Tibial nerve (tissue), 4 donors: Measurements from ENCODE around the gene YTHDF2. TPM values are rescaled to one million over a fixed set of nuclear protein-coding genes. Genes with fewer than 3 reads are reported as not detected.
"Not testable (repeated sequence)": the region's sequence is repeated elsewhere in the genome, so short reads cannot be mapped to it uniquely, and the experiment has no call there.

Source experiments
- DNase-seq, 2 donors: peaks; one replicate each; pipeline ENCODE4 v3.0.0-alpha.2; 2019; ENCODE audit warnings: low spot score in 2 of 2
- H3K27ac ChIP-seq, 4 donors: fragments of 200-600 bp; sonication (generic) in 3 of 4; one replicate each; pipeline ENCODE4 v1.5.1; 2017 to 2019; ENCODE audit warnings: mild to moderate bottlenecking in 1 of 4
- H3K27me3 ChIP-seq, 2 donors: fragments of 200-600 bp; sonication (generic) in 1 of 2; one replicate each; pipeline versions ENCODE4 v1.5.1 to v1.6.0; 2017 to 2019
- H3K36me3 ChIP-seq, 3 donors: fragments of 200-600 bp; sonication (generic); one replicate each; pipeline ENCODE4 v1.5.1; 2018 to 2019
- H3K4me1 ChIP-seq, 4 donors: fragments of 200-600 bp; sonication (generic) in 3 of 4; one replicate each; pipeline ENCODE4 v1.5.1; 2017 to 2019
- H3K4me3 ChIP-seq, 4 donors: fragments of 200-600 bp; sonication (generic) in 3 of 4; one replicate each; pipeline ENCODE4 v1.5.1; 2017 to 2019; ENCODE audit warnings: mild to moderate bottlenecking in 1 of 4, moderate library complexity in 1 of 4
- H3K9me3 ChIP-seq, 4 donors: fragments of 200-600 bp; sonication (generic) in 3 of 4; one replicate each; pipeline ENCODE4 v1.5.1; 2017 to 2019
- EP300 ChIP-seq, 2 donors: sonication (generic); formaldehyde crosslinking; IDR thresholded peaks; one replicate each; pipeline ENCODE4 v1.6.1; 2017; ENCODE audit warnings: antibody characterized with exemption in 2 of 2, mild to moderate bottlenecking in 1 of 2
- POLR2A ChIP-seq, 2 donors: fragments of 450-650 bp; IDR thresholded peaks; one replicate each; pipeline ENCODE4 v1.6.1; 2017; ENCODE audit warnings: antibody characterized with exemption in 2 of 2, mild to moderate bottlenecking in 2 of 2, moderate library complexity in 2 of 2
- WGBS, 2 donors: methylation state at CpG; one replicate each; pipeline ENCODE4 v1.1.5; 2018; 5-methylcytosine and 5-hydroxymethylcytosine counted together
- total RNA-seq, 4 donors: library from RNA; depleted of rRNA; stranded (reverse); fragments of >200 nt; gene quantifications; one replicate each; pipeline ENCODE4 v1.1.0, GENCODE V29; 2016
- TF ChIP-seq, protein P1 (sequence below), 5 experiments: fragments of 200-600 bp in 3 of 5; fragments of 450-650 bp in 2 of 5; sonication (generic) in 3 of 5; IDR thresholded peaks; one replicate each; pipeline ENCODE4 v1.5.1; 2016 to 2019; ENCODE audit warnings: antibody characterized with exemption in 5 of 5, mild to moderate bottlenecking in 3 of 5, moderate library complexity in 2 of 5

The YTHDF2 gene
- total RNA-seq, 4 donors from 2014 or later = 40.4 to 42.8 (median 41.0) TPM

DNA sequence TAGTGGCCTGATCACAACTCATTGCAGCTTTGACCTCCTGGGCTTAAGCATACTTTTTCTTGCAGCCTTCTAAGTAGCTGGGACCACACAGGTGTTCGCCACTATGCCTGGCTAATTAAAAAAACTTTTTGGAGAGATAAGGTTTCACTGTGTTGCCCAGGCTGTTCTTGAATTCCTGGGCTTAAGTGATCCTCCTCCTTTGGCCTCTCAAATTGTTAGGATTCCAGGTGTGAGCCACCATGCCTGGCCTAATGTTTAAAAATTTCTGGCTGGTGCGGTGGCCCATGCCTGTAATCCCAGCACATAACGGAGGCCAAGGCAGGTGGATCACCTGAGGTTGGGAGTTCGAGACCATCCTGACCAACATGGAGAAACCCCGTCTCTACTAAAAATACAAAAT lies 24.4 kb downstream of the YTHDF2 start:
- Histone ChIP-seq H3K4me1 (peaks cover 0 to 52% (median 10%) of the 10 kb centered on the region in 4 donors), H3K36me3 (peaks cover 0 to 38% (median 5%) of the 10 kb centered on the region in 3 donors), H3K9me3 (no peaks in the 10 kb centered on the region), H3K27ac (no peak overlapping the region), H3K27me3 (no peaks in the 10 kb centered on the region), H3K4me3 (no peak overlapping the region)
- no peak for DNase-seq
- TF ChIP-seq EP300 (IDR thresholded peaks at IDR 0.05) (no peak), POLR2A (IDR thresholded peaks at IDR 0.05) (no peak)
- TF ChIP-seq, protein P1, sequence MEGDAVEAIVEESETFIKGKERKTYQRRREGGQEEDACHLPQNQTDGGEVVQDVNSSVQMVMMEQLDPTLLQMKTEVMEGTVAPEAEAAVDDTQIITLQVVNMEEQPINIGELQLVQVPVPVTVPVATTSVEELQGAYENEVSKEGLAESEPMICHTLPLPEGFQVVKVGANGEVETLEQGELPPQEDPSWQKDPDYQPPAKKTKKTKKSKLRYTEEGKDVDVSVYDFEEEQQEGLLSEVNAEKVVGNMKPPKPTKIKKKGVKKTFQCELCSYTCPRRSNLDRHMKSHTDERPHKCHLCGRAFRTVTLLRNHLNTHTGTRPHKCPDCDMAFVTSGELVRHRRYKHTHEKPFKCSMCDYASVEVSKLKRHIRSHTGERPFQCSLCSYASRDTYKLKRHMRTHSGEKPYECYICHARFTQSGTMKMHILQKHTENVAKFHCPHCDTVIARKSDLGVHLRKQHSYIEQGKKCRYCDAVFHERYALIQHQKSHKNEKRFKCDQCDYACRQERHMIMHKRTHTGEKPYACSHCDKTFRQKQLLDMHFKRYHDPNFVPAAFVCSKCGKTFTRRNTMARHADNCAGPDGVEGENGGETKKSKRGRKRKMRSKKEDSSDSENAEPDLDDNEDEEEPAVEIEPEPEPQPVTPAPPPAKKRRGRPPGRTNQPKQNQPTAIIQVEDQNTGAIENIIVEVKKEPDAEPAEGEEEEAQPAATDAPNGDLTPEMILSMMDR (IDR thresholded peaks at IDR 0.05) = no peak
- WGBS, 2 donors = 97 to 98% methylated on average over 5 of the region's 5 CpGs

DNA sequence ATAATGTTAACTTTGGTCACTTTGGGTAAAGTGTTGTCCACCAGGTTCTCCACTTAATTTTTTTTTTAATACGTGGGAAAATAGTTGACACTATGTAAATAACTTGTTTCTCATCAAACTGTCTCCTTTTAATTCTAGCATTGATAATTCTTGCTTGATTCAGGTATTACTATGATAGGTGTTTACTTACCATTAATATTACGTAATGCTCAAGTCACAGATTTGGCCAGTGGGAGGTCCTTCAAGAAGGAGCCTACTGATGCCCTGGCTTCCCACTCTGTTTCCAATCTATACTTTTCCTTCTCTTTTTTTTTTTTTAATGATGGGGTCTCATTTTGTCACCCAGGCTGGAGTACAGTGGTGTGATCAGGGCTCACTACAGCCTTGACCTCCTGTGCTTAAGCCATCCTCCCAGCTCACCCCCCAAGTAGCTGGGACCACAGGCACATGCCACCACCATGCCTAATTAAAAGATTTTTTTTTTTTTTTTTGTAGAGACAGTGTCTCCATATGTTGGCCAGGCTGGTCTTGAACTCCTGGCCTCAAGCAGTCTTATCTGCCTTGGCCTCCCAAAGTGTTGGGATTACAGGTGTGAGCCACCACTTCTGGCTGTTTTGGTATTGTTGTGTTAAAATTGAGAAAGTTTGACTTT lies 29.9 kb downstream of the YTHDF2 start:
- peaks cover 0 to 43% (median 12%) of the 10 kb centered on the region in 3 donors for H3K36me3 ChIP-seq
- H3K4me3 ChIP-seq = no peak overlapping the region
- H3K27ac ChIP-seq = no peak overlapping the region
- WGBS, 2 donors = 87 to 94% methylated on average over 2 of the region's 2 CpGs
- no peak for DNase-seq
- no peaks in the 10 kb centered on the region for H3K9me3 ChIP-seq
- peaks cover 0 to 55% (median 0%) of the 10 kb centered on the region in 4 donors for H3K4me1 ChIP-seq
- no peaks in the 10 kb centered on the region for H3K27me3 ChIP-seq
- TF ChIP-seq POLR2A (IDR thresholded peaks at IDR 0.05) (no peak), EP300 (IDR thresholded peaks at IDR 0.05) (no peak)
- TF ChIP-seq, protein P1 (IDR thresholded peaks at IDR 0.05) = no peak

DNA sequence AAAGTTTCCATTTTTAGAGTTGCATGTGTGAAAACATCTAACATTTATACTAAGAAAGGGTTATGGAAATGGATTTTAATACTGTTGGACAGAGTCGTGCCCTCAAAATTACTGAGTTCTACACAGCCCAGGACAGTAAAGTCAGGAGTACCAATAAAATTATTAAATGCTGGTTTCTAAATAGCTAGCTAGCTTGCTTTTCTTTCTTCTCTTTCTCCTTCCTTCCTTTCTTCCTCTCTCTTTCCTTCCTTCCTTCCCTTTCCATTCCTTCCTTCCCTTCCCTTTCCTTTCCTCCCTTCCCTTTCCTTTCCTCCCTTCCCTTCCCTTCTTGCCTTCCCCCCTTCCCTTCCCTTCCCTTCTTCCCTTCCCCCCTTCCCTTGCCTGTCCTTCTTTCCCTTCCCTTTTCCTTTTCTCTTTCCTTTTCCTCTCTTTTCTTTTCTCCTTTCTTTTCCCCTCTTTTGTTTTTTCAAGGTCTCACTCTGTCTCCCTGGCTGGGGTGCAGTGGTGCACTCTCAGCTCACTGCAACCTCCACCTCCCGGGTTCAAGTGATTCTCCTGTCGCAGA lies 33.9 kb downstream of the YTHDF2 start:
- 93% methylated on average over 3 of the region's 3 CpGs for WGBS, 2 donors
- Histone ChIP-seq H3K4me3 (no peak overlapping the region), H3K4me1 (peaks cover 0 to 45% (median 6%) of the 10 kb centered on the region in 4 donors), H3K27ac (no peak overlapping the region), H3K36me3 (peaks cover 0 to 55% (median 12%) of the 10 kb centered on the region in 3 donors), H3K9me3 (no peaks in the 10 kb centered on the region), H3K27me3 (no peaks in the 10 kb centered on the region)
- DNase-seq = no peak
- TF ChIP-seq, protein P1 (IDR thresholded peaks at IDR 0.05) = no peak
- no peak for TF ChIP-seq EP300 (IDR thresholded peaks at IDR 0.05)
- no peak for TF ChIP-seq POLR2A (IDR thresholded peaks at IDR 0.05)

DNA sequence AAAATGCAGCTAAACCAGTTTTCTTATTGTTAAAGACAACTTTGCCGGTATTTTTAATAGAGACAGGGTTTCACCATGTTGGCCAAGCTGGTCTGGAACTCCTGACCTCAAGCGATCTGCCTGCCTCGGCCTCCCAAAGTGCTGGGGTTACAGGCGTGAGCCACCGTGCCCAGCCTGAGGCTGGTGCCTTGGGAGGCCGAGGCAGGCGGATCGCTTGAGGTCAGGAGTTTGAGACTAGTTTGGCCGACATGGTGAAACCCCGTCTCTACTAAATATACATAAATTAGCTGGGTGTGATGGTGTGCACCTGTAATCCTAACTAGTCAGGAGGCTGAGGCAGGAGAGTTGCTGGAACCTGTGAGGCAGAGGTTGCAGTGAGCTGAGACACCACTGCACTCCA lies 35.2 kb downstream of the YTHDF2 start:
- H3K9me3 ChIP-seq, H3K27me3 ChIP-seq, H3K27ac ChIP-seq, DNase-seq, H3K4me3 ChIP-seq: not testable (repeated sequence)
- H3K36me3 ChIP-seq = peaks cover 0 to 49% (median 12%) of the 10 kb centered on the region in 3 donors
- WGBS, 2 donors = 83 to 94% methylated on average over 10 of the region's 10 CpGs
- H3K4me1 ChIP-seq = peaks cover 0 to 41% (median 6%) of the 10 kb centered on the region in 4 donors

DNA sequence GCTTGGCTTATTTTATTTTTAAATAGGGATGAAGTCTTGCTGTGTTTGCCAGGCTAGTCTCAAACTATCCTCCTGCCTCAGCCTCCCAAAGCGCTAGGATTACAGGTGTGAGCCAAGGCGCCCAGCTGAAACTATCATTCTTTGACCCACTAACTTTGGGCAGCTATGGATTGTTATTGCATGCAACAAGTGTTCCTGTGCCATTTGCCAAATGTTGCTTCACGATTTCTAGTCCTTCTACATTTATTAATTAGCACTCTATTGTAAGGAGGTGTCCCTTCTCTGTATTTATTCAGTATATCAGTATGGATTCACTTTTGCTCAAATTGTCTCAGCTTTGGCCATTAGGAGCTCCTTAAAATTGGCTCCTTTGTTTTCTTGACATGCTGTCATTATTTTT lies 36.4 kb downstream of the YTHDF2 start:
- peaks cover 0 to 49% (median 12%) of the 10 kb centered on the region in 3 donors for H3K36me3 ChIP-seq
- TF ChIP-seq, protein P1 (IDR thresholded peaks at IDR 0.05) = no peak
- no peak for TF ChIP-seq EP300 (IDR thresholded peaks at IDR 0.05)
- no peak for TF ChIP-seq POLR2A (IDR thresholded peaks at IDR 0.05)
- H3K27me3 ChIP-seq = no peaks in the 10 kb centered on the region
- no peak for DNase-seq
- peaks cover 0 to 37% (median 6%) of the 10 kb centered on the region in 4 donors for H3K4me1 ChIP-seq
- WGBS, 2 donors = 90% methylated on average over 3 of the region's 3 CpGs
- no peak overlapping the region for H3K4me3 ChIP-seq
- H3K9me3 ChIP-seq = no peaks in the 10 kb centered on the region
- H3K27ac ChIP-seq = no peak overlapping the region
